GM04503 (cell line): ENCODE results near the gene CACTIN.
"Not testable (repeated sequence)": the region's sequence is repeated elsewhere in the genome, so short reads cannot be mapped to it uniquely, and the experiment has no call there.

Experiments
- DNase-seq: peaks from one replicate; pipeline ENCODE4 v3.0.0-alpha.2; 2012; ENCODE audit warnings: low read depth

The CACTIN gene

DNA sequence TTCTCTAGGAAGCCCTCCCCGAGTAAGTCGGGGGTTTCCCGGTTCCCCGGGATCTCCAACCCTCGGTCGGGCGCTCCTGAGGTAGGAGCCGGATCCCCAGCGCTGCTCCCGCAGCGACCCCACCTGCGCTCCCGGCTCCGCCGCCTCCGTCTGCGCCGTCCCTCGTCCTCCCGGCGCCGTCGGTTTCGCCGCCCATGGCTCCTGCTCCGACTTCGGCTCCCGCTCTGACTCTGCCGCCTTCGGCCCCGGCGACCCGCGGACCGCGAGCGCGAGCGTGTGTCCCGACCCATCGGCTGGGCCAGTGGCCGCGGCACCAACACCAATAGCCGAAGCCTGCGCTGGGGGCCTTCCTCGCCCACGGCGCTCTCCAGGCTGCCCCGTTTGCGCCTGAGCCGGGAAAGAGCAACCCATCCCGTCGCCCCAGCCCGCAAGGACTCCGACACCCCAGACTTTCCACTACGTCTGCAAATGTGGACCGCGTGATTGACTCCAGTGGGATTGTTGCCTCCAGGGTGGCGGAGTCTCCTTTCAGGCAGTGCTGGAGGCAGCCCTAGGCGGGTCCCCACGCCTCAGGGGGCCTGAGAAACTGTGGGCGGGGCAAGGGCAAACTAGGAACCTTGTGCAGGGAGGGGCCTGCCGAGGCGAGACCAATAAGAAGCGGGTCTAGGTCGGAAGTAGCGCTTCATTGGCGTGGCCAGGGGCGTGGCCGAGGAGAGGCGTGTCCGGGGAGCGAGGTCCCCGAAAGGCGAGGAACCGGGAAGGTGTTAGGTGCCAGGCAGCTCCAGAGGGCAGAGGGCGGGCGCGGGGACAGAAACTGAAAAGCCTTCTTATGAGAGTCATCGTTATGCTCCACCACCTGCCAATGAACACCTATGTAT, at the start of gene CACTIN:
CACTIN (minus strand) TSS at position 318 of the 878 bp plus-strand sequence; CDS start at position 290, 28 bp downstream.
- peak; percentile 85 for DNase-seq

GRCh38 chr19:3674784-3675543, 48.4 kb upstream of the CACTIN start:
- DNase-seq = no peak

DNA sequence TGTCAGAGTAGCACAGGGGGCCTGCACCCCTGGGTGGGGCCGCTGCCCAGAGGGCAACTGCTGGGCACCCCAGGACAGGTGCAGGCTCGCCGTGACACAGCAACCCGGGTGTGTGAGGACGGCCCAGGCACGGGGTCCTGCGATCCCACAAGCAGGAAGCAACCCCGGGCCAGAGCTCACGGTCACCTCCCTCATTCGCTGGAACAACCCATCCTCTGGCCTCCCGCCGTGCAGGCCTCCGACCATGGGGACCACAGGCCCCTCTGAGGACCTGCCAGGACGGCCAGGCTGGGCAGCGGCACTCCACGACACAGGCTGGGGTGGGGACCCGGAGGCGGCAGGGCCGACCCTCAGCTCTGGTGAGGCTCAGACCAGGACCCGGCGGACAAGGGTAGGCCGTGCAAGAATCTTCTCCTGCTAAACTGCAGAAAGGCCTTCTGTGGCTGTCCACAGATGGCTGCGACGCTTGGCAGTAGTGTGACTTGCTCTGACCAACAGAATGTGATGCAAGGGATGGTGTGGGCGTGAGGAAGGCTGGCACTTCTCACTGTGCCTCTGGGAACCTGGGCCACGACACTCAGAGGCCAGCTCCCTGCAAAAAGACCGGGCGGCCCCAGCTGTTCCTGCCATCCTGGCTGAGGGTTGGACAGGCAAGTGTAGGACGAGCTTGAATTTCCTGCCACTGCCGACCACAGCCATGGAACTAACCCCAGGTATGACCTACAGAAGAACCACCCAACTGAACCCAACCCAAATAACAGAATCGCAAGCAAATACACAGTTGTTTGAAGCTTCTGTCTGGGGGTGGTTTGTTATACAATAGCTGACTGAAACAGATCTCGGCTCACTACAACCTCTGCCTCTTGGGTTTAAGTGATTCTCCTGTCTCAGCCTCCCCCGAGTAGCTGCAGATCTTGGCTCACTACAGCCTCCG, 47.2 kb upstream of the CACTIN start:
- no peak for DNase-seq

- no peak for DNase-seq
These were observed 46.4 kb upstream of the CACTIN start for GRCh38 chr19:3672993-3673392.

- DNase-seq = no peak
These were observed 46.0 kb upstream of the CACTIN start for GRCh38 chr19:3672575-3672948.

DNA sequence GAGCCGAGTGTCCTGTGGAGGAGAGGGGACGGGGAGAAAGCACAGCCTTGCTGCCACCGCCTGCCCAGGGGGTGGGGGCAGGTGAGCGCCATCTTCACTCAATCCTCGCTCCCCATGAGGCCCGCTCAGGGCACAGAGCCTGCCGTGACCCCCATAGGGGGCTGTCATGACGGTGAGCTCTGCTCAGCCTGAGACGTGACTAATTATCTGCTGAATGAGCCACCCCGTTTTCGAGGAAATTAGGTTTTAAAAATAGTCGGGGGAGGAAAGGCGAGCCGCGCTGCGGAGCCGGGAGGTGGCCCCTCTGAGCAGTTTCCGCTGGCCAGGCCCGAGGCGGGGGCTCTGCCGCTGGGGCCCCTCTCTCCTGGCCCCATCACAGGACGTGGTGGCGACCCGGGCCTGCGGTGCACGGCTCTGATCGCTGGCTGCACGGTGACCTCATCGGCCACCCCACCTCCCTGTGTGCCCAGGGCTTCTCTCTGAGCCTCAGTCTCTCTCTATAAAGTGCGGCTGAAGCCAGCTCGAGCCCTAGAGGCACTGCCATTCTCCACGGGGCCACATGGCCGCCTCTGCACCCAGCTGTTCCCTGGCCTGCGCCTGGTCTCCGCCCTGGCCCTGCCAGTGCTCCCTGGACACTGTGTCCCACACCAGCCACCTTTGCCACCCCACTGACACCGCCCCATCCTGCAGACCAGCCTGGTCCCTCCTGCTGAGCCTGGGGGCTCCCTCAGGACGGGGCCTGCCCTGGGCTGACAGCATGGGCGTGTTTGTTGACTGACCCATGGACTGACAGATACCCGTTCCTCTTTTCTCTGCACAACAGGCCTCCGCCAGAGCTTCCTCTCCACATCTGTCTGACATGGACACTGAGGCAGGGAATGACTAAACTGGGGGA, 45.3 kb upstream of the CACTIN start:
- no peak for DNase-seq

GRCh38 chr19:3670796-3671679, 44.4 kb upstream of the CACTIN start:
- peak; percentile 21 for DNase-seq

GRCh38 chr19:3669947-3670795, 43.6 kb upstream of the CACTIN start:
- peak; percentile 66 for DNase-seq

DNA sequence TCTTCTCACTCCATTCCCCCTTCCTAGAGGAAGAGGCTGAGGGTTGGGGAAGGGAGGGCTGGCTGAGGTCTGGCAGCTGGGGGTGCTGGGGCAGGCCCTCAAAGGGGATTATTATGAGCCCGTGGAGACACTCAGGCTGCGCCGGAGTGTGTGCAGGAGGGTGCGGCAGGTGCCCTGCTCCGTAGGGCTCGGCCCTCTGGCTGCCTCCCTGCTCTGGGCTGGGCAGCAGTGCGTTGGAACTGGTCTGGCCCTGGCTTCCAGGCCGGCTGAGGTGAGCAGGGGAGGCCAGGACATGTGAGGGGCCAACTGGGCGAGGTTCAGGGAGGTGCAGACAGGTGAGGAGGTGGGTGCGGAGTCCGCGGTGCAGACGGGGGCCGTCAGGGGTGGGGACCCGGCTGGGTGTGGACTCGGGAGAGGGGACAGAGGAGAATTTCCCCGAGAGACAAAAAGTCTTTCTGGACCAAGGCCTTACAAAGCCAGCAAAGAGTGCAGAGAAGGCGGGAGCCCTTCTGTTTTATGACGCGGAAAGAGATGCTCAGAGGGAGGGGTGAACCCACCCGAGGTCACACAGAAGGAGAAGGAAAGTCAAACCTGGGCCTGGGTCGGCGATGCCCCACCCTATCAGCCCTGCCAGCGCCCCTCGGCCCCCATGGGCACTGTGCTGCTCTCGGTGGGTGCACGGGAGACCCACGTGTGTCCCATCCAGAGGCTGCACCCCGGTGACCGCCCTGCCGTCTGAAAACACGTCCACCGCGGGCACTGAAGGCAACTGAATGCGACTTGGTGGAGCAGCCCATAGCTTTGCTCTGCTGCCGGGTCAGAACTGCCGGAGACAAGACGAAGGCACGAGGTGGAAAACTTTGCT, 42.7 kb upstream of the CACTIN start:
- no peak for DNase-seq

- DNase-seq = no peak
These were observed 41.9 kb upstream of the CACTIN start for GRCh38 chr19:3668331-3669081.

DNA sequence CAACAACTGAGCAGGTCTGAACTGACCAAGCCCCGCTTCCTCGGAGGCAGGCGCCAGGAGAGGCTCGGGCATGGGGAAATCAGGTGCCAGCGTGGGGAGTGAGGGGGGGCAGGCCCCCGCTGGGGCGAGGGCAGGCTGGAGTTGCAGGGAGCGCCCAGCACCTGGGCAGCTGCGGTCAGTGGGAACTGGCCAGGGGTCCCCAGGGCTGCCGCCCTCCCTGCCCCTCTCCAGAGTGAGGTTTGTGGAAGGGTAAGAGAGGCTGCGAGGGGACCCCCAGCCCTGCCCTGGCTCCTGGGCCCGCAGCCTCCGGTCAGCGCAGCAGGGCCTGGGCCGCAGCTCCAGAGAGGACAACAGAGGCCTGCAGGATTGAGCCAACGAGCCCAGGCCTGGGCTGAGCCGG, 41.2 kb upstream of the CACTIN start:
- no peak for DNase-seq

GRCh38 chr19:3667037-3667638, 40.5 kb upstream of the CACTIN start:
- DNase-seq = no peak

- DNase-seq = not testable (repeated sequence)
These were observed 39.9 kb upstream of the CACTIN start for GRCh38 chr19:3666545-3666856.

- DNase-seq = no peak
These were observed 39.3 kb upstream of the CACTIN start for GRCh38 chr19:3665681-3666544.

DNA sequence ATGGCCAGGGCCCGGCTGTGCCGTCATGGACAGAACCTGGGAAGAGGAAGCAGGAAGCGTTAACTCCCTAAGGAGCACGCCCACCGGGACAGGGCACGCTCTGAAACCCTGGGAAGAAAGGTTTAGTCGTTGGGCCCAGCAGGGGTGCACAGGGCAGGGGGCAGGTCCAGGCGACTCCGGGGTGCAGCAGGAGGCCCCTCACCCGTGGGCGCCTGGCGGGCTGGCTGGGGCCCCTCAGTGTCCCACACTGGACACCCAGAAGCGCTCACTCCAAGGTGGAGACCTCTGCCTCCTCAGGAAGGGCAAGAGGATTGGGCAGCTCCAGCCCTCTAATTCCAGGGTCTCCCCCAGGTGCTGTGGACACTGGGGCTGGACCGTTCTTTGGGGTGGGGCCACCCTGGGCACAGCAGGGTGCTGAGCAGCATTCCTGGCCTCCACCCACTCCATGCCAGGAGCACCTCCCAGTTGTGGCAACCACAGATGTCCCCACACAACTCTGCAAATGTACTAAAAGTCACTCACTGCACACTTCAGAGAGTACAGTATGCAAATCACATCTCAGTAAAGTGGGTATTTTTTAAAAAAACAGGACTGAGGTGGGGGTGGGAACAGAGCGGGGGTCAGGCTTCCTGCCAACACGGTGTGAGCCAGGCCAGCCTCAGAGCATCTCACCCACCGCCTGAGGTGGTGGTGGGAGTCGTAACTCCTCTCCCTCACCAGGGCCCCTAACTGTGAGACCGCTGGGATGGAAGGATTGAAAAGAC, 38.5 kb upstream of the CACTIN start:
- DNase-seq = no peak
